Activated T-cell treated with anti-CD3 and anti-CD28 coated beads for 24 hours (primary cell): ENCODE data around the gene SERINC4.

ENCODE experiments used
- DNase-seq: peaks from one replicate; pipeline ENCODE4 v3.0.0-alpha.2; 2020; ENCODE audit warnings: low read depth

Gene SERINC4

DNA sequence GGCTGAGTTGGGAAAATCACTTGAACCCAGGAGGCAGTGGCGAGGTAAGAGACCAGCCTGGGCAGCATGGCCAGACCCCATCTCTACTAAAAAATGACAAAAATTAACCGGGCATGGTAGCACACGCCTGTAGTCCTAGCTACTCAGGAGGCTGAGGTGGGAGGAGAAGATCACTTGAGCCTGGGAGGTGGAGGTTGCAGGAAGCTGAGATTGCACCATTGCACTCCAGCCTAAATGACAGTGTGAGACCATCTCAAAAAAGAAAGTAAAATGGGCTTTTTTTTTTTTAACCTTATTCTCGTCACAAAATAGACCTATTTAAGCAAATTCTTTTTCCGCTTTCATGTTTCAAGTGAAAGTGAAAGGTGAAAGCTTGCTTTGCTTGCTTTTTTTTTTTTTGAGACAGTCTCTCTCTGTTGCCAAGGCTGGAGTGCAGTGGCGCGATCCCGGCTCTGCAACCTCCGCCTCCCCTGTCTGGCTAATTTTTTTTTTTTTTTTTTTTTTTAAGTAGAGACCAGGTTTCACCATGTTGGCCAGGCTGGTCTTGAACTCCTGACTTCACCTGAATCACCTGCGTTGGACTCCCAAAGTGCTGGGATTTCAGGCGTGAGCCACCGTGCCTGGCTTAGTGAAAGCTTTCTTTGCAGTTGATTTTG lies 50.2 kb downstream of the SERINC4 start:
- peak; percentile 30 for DNase-seq

DNA sequence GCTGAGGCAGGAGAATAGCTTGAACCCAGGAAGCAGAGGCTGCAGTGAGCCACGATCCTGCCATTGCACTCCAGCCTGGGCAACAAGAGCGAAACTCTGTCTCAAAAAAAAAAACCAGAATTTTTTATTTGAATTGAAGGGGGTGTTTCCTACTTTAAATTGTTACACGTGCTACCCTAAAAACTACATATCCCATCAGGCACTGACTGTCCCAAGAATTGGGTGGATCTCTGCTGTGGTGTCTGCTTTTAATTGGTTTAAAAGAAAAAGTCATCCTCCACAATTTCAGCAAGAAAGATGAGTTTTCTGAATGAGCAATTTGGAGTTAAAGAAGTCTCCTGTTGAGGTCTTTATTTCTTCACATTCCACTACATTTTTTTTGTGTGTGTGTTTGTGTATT lies 51.6 kb downstream of the SERINC4 start:
- no peak for DNase-seq

DNA sequence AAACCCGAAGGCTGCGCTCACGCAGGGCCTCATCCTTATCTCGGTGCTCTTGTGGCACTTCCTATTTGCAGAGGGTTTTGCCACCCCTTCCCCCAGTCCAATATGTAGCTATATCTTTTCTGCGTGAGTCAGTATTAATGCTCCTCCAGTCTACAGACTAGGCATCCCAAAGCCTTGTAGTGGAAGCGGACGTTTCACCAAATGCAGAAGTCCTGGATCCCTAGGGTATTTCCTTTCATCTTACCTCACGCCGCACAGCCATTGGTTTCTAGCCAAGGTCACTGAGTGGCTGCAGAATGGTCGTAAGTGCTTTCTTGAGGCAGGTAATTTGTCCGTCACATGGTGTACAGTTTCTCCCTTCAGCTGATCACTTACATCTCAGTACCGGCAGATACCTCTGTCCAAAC lies 53.1 kb downstream of the SERINC4 start:
- peak; percentile 17 for DNase-seq

DNA sequence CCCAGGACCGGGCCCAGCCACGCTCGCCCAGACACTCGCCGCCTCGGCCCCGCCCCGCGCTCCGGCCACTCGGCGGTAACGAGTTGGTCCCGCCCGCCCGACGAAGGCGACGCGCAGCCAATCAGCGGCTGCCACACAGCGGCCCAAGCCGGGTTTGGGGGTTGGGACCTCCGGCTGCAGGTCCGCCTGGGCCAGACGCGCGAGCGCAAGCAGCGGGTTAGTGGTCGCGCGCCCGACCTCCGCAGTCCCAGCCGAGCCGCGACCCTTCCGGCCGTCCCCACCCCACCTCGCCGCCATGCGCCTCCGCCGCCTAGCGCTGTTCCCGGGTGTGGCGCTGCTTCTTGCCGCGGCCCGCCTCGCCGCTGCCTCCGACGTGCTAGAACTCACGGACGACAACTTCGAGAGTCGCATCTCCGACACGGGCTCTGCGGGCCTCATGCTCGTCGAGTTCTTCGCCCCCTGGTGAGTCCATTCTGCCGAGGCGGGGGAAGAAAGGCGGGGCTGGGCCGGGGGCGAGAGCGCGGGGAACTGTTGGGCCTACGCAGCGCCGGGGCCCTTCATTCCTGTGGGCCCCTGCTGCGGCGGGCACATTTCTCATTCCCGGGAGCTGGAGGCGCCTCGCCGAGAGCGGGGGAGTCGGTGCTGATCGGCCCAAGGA lies 53.6 kb downstream of the SERINC4 start, which contains the start of gene PDIA3:
Gene PDIA3 (plus strand): TSS at position 194 of the 658 bp plus-strand sequence. CDS start 102 bp downstream, at position 296.
- DNase-seq, result peak; percentile 86
